K562 (cell line): ENCODE data around the gene RNF115. TPM values are rescaled to one million over a fixed set of nuclear protein-coding genes. Genes with fewer than 3 reads are reported as not detected.

Experiments used
- ATAC-seq: fragments of 200-7000 bp; cut with Tn5 transposase; 3 replicates; pipeline ENCODE4 v1.9.1; 2020; ENCODE audit warnings: moderate library complexity
- BruUV-seq: library from RNA; stranded (reverse); fragments of 400-500 nt; replicated peaks from 2 replicates; lab custom pipeline; 2021; lab: Mats Ljungman, UMichigan
- CTCF ChIA-PET: fragments of 300-600 bp; formaldehyde crosslinking; extraction: SDS; loops from one replicate; lab custom pipeline; 2021; ENCODE audit warnings: low intra/inter-chr PET ratio; lab: Yijun Ruan, JAX
- POLR2A ChIA-PET: fragments of 300-600, 350-650 bp; sonication (Branson Sonifier 250); formaldehyde crosslinking; extraction: SDS; loops from one replicate; lab custom pipeline; 2021; ENCODE audit warnings: antibody characterized with exemption, inconsistent platforms; lab: Yijun Ruan, JAX
- DNase-seq, 4 experiments: peaks; one replicate each; pipeline versions ENCODE4 v3.0.0 to v3.0.0-alpha.2; 2011 to 2018; ENCODE audit warnings: low spot score in 3 of 4, mixed read lengths in 3 of 4; ENCODE audit errors: extremely low read depth in 1 of 4
- FAIRE-seq: peaks from 2 replicates; lab custom pipeline; 2011; peaks lifted over from hg19 to GRCh38; lab: Jason Lieb, UNC
- H2AFZ ChIP-seq: 2 replicates; pipeline ENCODE4 v1.6.0; 2011; ENCODE audit warnings: low read depth, low read length, control low read depth, inconsistent platforms
- H3K27ac ChIP-seq: fragments of 200-600 bp; 3 replicates; pipeline ENCODE4 v1.8.0; 2011; ENCODE audit warnings: low read depth, mild to moderate bottlenecking, control low read depth, inconsistent platforms, low read length, moderate library complexity, mixed read lengths; ENCODE audit errors: extremely low read depth
- H3K27me3 ChIP-seq, 2 experiments: fragments of 300-600 bp in 1 of 2; 2 replicates in 1 of 2; 3 replicates in 1 of 2; pipeline versions ENCODE4 v1.6.0 to v1.8.0; 2011; ENCODE audit warnings: inconsistent platforms in 2 of 2, low read length in 2 of 2, mild to moderate bottlenecking in 1 of 2, mixed read lengths in 1 of 2, moderate library complexity in 1 of 2; ENCODE audit not compliant: control insufficient read depth in 2 of 2, insufficient read depth in 2 of 2
- H3K36me3 ChIP-seq: fragments of 300-600 bp; 3 replicates; pipeline ENCODE4 v1.8.0; 2011; ENCODE audit warnings: mild to moderate bottlenecking, low read length, inconsistent platforms; ENCODE audit not compliant: control insufficient read depth, insufficient read depth
- H3K4me1 ChIP-seq, 2 experiments: fragments of 200-600 bp in 1 of 2; replicated peaks in 1 of 2; 2 replicates in 1 of 2; 3 replicates in 1 of 2; pipeline versions ENCODE4 v1.5.1 to v1.8.0; 2011; ENCODE audit warnings: inconsistent platforms in 2 of 2, low read length in 2 of 2, mild to moderate bottlenecking in 1 of 2, mixed read lengths in 1 of 2, moderate library complexity in 1 of 2; ENCODE audit not compliant: control insufficient read depth in 2 of 2, insufficient read depth in 2 of 2
- H3K4me2 ChIP-seq: 2 replicates; pipeline ENCODE4 v1.6.1; 2011; ENCODE audit warnings: low read length, control low read depth, inconsistent platforms, mixed read lengths; ENCODE audit not compliant: insufficient read depth
- H3K4me3 ChIP-seq: fragments of 200-600 bp; sonication (generic), shearing (Covaris generic); 2 replicates; pipeline ENCODE4 v1.5.1; 2016; ENCODE audit warnings: control low read depth, inconsistent platforms
- H3K79me2 ChIP-seq: fragments of 200-600 bp; 3 replicates; pipeline ENCODE4 v1.8.0; 2011; ENCODE audit warnings: low read length, inconsistent platforms; ENCODE audit not compliant: control insufficient read depth, insufficient read depth
- H3K9ac ChIP-seq, 2 experiments: 2 replicates each; pipeline versions ENCODE4 v1.6.0 to v1.6.1; 2011; ENCODE audit warnings: low read depth in 2 of 2, low read length in 2 of 2, control low read depth in 1 of 2, inconsistent platforms in 1 of 2, mild to moderate bottlenecking in 1 of 2, mixed read lengths in 1 of 2; ENCODE audit not compliant: insufficient read depth in 1 of 2
- H3K9me1 ChIP-seq: one replicate; pipeline ENCODE4 v1.6.0; 2011; ENCODE audit warnings: inconsistent platforms, mild to moderate bottlenecking, low read length, moderate library complexity; ENCODE audit not compliant: control insufficient read depth, insufficient read depth
- H3K9me3 ChIP-seq: replicated peaks from 2 replicates; pipeline ENCODE4 v1.5.1; 2011; ENCODE audit warnings: low read depth, low read length, inconsistent platforms; ENCODE audit not compliant: control insufficient read depth, insufficient read depth
- H4K20me1 ChIP-seq: replicated peaks from 2 replicates; pipeline ENCODE4 v1.6.1; 2011; ENCODE audit warnings: low read length, inconsistent platforms, mixed read lengths; ENCODE audit not compliant: control insufficient read depth, insufficient read depth
- ETV6 ChIP-seq, 3 experiments: fragments of 150-350 bp in 1 of 3; sonication (generic) in 1 of 3; formaldehyde crosslinking in 1 of 3; IDR thresholded peaks; 2 replicates each; pipeline versions ENCODE4 v1.6.1 to v1.8.0; 2014 to 2022; ENCODE audit warnings: borderline replicate concordance in 2 of 3, low read depth in 2 of 3, antibody characterized with exemption in 1 of 3, low read length in 1 of 3, mild to moderate bottlenecking in 1 of 3, missing genetic modification reagents in 1 of 3
- LCOR ChIP-seq: sonication (generic); formaldehyde crosslinking; IDR thresholded peaks from 2 replicates; pipeline ENCODE4 v1.8.0; 2022; ENCODE audit warnings: mild to moderate bottlenecking, missing genetic modification reagents
- MNT ChIP-seq, 2 experiments: fragments of 450-650 bp; conservative IDR thresholded peaks; 2 replicates each; pipeline ENCODE4 v1.6.1; 2017; ENCODE audit warnings: mild to moderate bottlenecking in 2 of 2, moderate library complexity in 2 of 2
- RFX7 ChIP-seq: fragments of 250-450 bp; sonication (Bioruptor Pico); IDR thresholded peaks from 2 replicates; pipeline ENCODE4 v1.5.1; 2021; ENCODE audit warnings: mild to moderate bottlenecking
- SAFB ChIP-seq: fragments of 200-400 bp; formaldehyde crosslinking; IDR thresholded peaks from 2 replicates; pipeline ENCODE4 v1.6.1; 2017; ENCODE audit warnings: low read depth, low read length, borderline replicate concordance
- SMARCB1 ChIP-seq: IDR thresholded peaks from 2 replicates; pipeline ENCODE4 v1.6.1; 2011; ENCODE audit warnings: improper control_type of control experiment, low read depth; ENCODE audit not compliant: insufficient read length
- TEAD4 ChIP-seq, 2 experiments: sonication (generic) in 1 of 2; formaldehyde crosslinking in 1 of 2; IDR thresholded peaks; 2 replicates each; pipeline versions ENCODE4 v1.6.1 to v1.8.0; 2012 to 2022; ENCODE audit warnings: borderline replicate concordance in 1 of 2, inconsistent platforms in 1 of 2, low read length in 1 of 2, mild to moderate bottlenecking in 1 of 2, missing genetic modification reagents in 1 of 2
- TRIM25 ChIP-seq: fragments of 450-650 bp; IDR thresholded peaks from 2 replicates; pipeline ENCODE4 v1.7.0; 2016; ENCODE audit warnings: borderline replicate concordance
- ZNF41 ChIP-seq: fragments of 250-450 bp; sonication (Bioruptor Pico); conservative IDR thresholded peaks from 2 replicates; pipeline ENCODE4 v1.4.0; 2020; ENCODE audit warnings: mild to moderate bottlenecking
- WGBS: fragments of 100-300 bp; shearing (Covaris generic); methylation state at CpG from one replicate; pipeline ENCODE4 v1.1.6; 2016; ENCODE audit warnings: low coverage, mixed read lengths; ENCODE audit not compliant: insufficient coverage; ENCODE audit errors: missing lambda C conversion rate; 5-methylcytosine and 5-hydroxymethylcytosine counted together
- in situ Hi-C: fragments of 300-500 bp; cut with MboI; formaldehyde crosslinking; loops from 4 replicates; pipeline ENCODE4 v1.15.0; 2018; ENCODE audit warnings: inconsistent platforms, mixed read lengths
- intact Hi-C: fragments of 100-400 bp; cut with micrococcal nuclease; formaldehyde crosslinking; loops from 2 replicates; pipeline ENCODE4 v1.14.2; 2022
- polyA plus RNA-seq, 8 experiments: library from polyadenylated mRNA; depleted of rRNA in 4 of 8; stranded (reverse) in 5 of 8; unstranded in 3 of 8; fragments of >200 nt; fragmentation: Nextera tagmentation in 2 of 8; fragmentation: Illumina TruSeq in 1 of 8; extraction: Ambion mirVana in 2 of 8; extraction: Trizol in 1 of 8; gene quantifications; 2 replicates each; pipeline versions ENCODE4 v1.2.1 to v1.2.3, GENCODE V29; 2011 to 2014; ENCODE audit warnings: inconsistent platforms in 1 of 8, missing spikeins in 1 of 8
- total RNA-seq, 7 experiments: library from RNA; depleted of rRNA in 6 of 7; stranded (reverse); fragments of >200 nt in 6 of 7; fragmentation: Illumina TruSeq in 2 of 7; extraction: Trizol in 2 of 7; gene quantifications; 2 replicates each; pipeline versions ENCODE4 v1.2.1 to v1.2.3, GENCODE V29; 2011 to 2021; ENCODE audit warnings: low replicate concordance in 1 of 7
- TF ChIP-seq, protein P1 (sequence below): fragments of 250-450 bp; sonication (Bioruptor Pico); IDR thresholded peaks from 2 replicates; pipeline ENCODE4 v1.5.0; 2021
- TF ChIP-seq, protein P2 (sequence below): fragments of 250-450 bp; sonication (Bioruptor Pico); IDR thresholded peaks from 2 replicates; pipeline ENCODE4 v1.5.1; 2021; ENCODE audit warnings: mild to moderate bottlenecking
- TF ChIP-seq, protein P3 (sequence below): fragments of 250-450 bp; sonication (Bioruptor Pico); IDR thresholded peaks from 2 replicates; pipeline ENCODE4 v1.8.0; 2022; ENCODE audit warnings: moderate library complexity, mild to moderate bottlenecking, inconsistent platforms

RNF115 gene
- total and polyA plus RNA-seq, 9 of the 15 experiments (the other 6 are each of a cell fraction or from before 2014, with no cell fraction given), result 1.9 to 14.3 (median 9.5) TPM

GRCh38 chr1:145843031-145843430, 19.1 kb upstream of the RNF115 start:
- intact Hi-C loops (no loop called here), in situ Hi-C loops (no loop called here)
- DNase-seq, result no peak
- Histone ChIP-seq H3K9ac (no peak overlapping the region), H3K9me1 (no peaks in the 10 kb centered on the region), H4K20me1 (no peaks in the 10 kb centered on the region), H3K4me3 (no peak overlapping the region), H3K4me1 (peaks cover 7 to 15% of the 10 kb centered on the region in 2 experiments; a peak in 4 of 5 replicates), H3K36me3 (peaks cover 53% of the 10 kb centered on the region), H2AFZ (no peak overlapping the region), H3K27ac (no peak overlapping the region), H3K27me3 (no peaks in the 10 kb centered on the region), H3K79me2 (no peaks in the 10 kb centered on the region), H3K9me3 (no peaks in the 10 kb centered on the region), H3K4me2 (no peak overlapping the region)
- POLR2A ChIA-PET, result interaction anchor here (0.7 to 6.8 kb wide), 4 partner anchors 9 to 192 kb away, joined by 3 to 40 read pairs (median 19); partner anchors contain the start of gene PIAS3
- no TSS peak for BruUV-seq
- FAIRE-seq, result no peak
- no peak for ATAC-seq
- CTCF ChIA-PET, result no interaction called here
- 95% methylated on average over 3 of the region's 3 CpGs for WGBS
- no peak for TF ChIP-seq TRIM25
- no peak for TF ChIP-seq MNT (conservative IDR thresholded peaks at IDR 0.05)
- TF ChIP-seq LCOR, result no peak
- no peak for TF ChIP-seq ZNF41
- TF ChIP-seq, protein P1, sequence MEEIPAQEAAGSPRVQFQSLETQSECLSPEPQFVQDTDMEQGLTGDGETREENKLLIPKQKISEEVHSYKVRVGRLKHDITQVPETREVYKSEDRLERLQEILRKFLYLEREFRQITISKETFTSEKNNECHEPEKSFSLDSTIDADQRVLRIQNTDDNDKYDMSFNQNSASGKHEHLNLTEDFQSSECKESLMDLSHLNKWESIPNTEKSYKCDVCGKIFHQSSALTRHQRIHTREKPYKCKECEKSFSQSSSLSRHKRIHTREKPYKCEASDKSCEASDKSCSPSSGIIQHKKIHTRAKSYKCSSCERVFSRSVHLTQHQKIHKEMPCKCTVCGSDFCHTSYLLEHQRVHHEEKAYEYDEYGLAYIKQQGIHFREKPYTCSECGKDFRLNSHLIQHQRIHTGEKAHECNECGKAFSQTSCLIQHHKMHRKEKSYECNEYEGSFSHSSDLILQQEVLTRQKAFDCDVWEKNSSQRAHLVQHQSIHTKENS (CRISPR knock-in tag), result no peak
- no peak for TF ChIP-seq ETV6 (IDR thresholded peaks at IDR 0.05; ENCODE audit: borderline replicate concordance in 1 of 2, low read depth in 2 of 2, low read length in 1 of 2)
- TF ChIP-seq ETV6 (CRISPR knock-in tag; IDR thresholded peaks at IDR 0.05; ENCODE audit: borderline replicate concordance), result no peak
- TF ChIP-seq TEAD4 (IDR thresholded peaks at IDR 0.05; ENCODE audit: low read length), result no peak
- no peak for TF ChIP-seq TEAD4 (CRISPR knock-in tag; IDR thresholded peaks at IDR 0.05; ENCODE audit: borderline replicate concordance)
- no peak for TF ChIP-seq SAFB
- TF ChIP-seq RFX7 (CRISPR knock-in tag), result no peak
- no peak for TF ChIP-seq SMARCB1
- TF ChIP-seq, protein P2, sequence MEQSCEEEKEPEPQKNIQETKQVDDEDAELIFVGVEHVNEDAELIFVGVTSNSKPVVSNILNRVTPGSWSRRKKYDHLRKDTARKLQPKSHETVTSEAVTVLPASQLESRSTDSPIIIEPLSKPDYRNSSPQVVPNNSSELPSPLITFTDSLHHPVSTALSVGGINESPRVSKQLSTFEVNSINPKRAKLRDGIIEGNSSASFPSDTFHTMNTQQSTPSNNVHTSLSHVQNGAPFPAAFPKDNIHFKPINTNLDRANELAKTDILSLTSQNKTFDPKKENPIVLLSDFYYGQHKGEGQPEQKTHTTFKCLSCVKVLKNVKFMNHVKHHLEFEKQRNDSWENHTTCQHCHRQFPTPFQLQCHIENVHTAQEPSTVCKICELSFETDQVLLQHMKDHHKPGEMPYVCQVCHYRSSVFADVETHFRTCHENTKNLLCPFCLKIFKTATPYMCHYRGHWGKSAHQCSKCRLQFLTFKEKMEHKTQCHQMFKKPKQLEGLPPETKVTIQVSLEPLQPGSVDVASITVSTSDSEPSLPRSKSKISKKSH, result no peak
- TF ChIP-seq, protein P3, sequence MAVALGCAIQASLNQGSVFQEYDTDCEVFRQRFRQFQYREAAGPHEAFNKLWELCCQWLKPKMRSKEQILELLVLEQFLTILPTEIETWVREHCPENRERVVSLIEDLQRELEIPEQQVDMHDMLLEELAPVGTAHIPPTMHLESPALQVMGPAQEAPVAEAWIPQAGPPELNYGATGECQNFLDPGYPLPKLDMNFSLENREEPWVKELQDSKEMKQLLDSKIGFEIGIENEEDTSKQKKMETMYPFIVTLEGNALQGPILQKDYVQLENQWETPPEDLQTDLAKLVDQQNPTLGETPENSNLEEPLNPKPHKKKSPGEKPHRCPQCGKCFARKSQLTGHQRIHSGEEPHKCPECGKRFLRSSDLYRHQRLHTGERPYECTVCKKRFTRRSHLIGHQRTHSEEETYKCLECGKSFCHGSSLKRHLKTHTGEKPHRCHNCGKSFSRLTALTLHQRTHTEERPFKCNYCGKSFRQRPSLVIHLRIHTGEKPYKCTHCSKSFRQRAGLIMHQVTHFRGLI (CRISPR knock-in tag), result no peak
